Esophagus squamous epithelium (tissue), 4 donors: ENCODE results near the gene GPD1L.

ENCODE experiments used
- CTCF ChIP-seq, 6 experiments: fragments of 450-650 bp in 4 of 6; fragments of 200-600 bp in 2 of 6; sonication (generic) in 2 of 6; IDR thresholded peaks; one replicate each; pipeline ENCODE4 v1.5.1; 2016 to 2019; ENCODE audit warnings: antibody characterized with exemption in 6 of 6, mild to moderate bottlenecking in 4 of 6, moderate library complexity in 4 of 6
- POLR2A ChIP-seq, 4 donors: fragments of 450-650 bp; IDR thresholded peaks; one replicate each; pipeline ENCODE4 v1.6.1; 2017; ENCODE audit warnings: antibody characterized with exemption in 4 of 4, mild to moderate bottlenecking in 4 of 4, moderate library complexity in 3 of 4

- TF ChIP-seq POLR2A (IDR thresholded peaks at IDR 0.05) = no peak
- TF ChIP-seq CTCF (IDR thresholded peaks at IDR 0.05) = no peak
Measured at GRCh38 chr3:32106929-32107362, 526 bp downstream of the GPD1L start.
